Fibroblast of skin of abdomen (primary cell): ENCODE measurements around the gene CSNK1A1.
"Not testable (repeated sequence)": the region's sequence is repeated elsewhere in the genome, so short reads cannot be mapped to it uniquely, and the experiment has no call there.

Experiments used
- DNase-seq: peaks from one replicate; pipeline ENCODE4 v3.0.0-alpha.2; 2013

CSNK1A1 gene

GRCh38 chr5:149453618-149454415, 97.4 kb downstream of the CSNK1A1 start:
- DNase-seq: no peak

DNA sequence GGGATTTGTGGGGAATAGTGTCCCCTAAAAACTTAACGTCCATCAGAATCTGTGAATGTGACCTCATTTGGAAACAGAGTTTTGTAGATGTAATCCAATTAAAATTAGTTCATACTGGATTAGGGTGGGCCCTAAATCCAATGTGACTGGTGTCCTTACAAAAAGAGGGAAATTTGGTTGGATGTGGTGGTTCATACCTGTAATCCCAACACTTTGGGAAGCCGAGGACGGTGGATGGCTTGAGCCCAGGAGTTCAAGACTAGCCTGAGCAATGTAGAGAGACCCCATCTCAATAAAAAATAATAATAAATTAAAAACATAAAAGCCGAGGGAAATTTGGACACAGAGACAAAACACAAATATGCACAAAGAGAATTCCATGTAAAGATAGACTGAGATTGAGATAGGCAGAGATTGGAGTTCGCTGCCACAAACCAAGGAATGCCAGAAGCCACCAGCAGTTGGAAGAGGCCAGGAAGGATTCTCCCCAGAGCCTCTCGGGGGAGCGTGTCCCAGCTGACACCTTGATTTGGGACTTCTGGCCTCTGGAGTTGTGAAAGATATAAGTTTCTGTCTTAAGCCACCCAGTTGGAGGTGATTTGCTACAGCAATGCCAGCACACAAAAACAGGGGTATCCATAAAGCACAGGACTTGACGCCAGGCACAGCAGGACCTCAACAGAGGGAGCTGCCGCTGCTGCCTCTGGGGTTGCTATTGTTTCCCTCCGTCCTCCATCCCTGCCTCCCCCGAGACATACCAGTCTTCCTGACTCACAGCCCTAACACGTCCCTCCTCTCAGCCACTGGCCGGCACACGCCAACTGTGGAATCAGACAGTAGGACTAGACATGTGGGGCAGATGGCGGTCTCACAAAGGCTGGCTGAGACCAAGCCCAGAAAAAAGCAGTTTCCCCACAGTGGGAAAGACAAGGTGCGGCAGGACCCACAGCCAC, 98.3 kb downstream of the CSNK1A1 start:
- DNase-seq: peak; percentile 97

- no peak for DNase-seq
Measured at GRCh38 chr5:149452007-149452664, 99.1 kb downstream of the CSNK1A1 start.

DNA sequence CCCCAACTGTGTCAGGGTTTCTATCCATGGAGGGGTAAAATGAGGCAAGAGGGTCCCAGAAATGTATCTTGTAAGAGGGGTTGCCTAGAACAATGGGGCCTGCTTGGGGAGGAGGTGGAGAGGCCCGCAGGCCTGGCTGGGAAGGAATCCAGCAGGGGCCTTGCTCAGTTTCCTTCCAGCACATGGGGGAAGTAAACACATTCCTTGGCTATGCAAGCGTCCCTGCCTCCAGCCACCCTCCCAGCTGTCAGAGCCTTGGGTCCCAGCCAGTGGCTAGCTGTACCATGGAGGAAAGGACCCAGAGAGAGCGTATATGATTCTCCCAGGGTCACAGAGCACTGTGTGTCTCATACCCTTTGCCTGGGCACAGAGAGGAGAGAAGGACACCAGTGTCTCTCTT, 101.0 kb downstream of the CSNK1A1 start:
- peak; percentile 79 for DNase-seq

DNA sequence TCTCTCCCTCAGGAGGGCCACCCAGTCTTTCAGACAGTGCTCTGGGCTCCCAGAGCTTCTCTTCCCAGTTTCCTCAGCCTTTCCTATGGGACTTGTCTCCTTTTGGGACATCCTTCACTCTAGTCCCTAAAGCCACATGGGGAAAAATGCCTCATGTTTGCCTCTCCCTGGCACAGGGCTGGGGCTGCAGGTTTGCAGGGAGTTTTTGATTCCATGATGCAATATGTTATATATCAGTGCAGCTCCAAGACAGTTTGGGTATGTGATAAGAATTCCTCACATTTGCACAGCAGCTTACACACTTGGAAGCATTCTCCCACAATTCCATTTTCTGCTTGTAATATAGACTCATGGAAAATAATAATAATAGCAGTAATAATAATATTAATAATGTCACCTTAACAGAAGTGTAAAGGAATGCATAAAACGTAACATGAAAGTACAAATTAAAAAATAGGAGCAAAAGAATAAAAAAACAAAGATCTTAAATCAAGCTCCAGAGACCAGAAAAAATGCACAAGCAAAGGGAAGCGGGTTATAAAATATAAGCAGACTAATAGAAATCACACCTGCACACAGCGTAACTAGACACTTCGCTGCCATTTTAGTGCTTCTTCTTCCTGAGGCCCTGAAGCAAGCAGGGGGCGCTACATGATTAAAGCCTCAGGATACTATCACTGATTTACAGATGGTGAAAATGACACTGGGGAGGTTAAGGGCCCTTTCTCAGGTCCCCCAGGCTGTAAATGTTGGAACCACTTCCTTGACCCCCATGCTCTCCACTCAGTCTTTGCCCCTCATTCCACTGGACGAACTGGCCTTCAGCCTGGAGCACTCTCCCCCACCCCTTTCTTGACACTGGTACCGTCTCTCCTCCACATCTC, 102.2 kb downstream of the CSNK1A1 start:
- peak; percentile 49 for DNase-seq

DNA sequence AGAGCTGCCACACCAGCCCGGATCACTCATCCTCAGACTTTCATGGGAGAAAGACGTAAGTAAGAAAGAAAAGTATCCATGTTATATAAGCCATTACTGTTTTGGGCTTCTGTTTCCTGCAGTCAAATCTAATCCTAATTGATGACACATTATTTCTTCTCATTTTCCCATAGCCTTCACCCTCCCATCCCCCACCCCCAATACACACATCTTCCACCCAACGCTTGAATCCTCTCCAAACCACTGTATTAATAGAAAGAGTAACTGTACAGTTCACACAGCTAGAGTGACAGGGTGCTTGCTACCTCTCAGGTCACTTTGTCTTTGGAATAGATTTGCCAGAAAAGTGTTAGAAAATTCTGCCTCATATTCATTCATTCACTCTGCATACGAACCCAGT, 102.8 kb downstream of the CSNK1A1 start:
- peak; percentile 62 for DNase-seq

DNA sequence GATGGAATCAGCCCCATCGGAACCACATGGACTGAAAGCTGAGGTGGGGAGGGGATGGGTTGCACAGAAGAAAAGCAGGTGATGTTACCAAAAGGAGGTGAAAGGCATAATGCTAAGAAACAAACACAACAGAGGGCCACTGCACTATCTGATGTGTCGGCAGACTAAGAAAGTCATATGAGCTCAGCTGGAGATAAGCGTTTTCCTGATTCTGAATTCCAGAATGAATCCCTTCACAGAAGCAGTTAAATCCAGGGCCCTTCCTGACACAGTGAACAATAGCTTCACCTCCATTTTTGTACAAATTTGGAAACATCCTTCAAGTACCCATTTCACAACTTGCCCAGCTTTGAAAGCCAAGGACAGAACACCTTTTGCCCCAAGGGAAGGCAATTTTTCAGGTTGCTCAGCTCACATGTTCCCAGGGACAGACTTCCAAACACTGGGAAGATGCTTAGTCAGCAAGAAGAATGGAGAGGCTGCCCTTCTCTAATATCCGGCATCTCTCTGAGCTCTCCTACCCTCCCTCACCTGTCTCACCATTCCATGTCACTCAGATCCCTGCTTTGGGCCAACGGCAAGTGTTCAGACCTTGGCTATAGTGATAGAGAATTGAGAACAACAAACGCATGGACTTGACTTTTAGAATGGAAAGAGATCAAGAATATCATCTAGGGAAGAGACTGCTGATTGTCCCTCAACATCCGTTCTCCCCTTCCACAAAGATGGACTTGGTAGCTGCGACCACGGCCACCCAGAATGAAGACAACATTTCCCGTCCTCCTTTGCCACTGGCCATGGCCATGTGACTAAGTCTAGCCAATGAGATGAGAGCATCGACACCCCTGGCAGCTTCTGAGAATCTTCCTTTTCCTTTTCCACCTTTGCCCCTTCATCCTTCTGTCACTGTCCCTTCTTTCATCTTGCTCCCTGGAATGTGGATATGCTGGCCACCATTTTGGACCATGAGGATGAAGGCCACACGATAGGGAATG, 103.6 kb downstream of the CSNK1A1 start:
- DNase-seq: no peak

- not testable (repeated sequence) for DNase-seq
Measured at GRCh38 chr5:149446794-149447193, 104.4 kb downstream of the CSNK1A1 start.

- peak; percentile 99 for DNase-seq
Measured at GRCh38 chr5:149445739-149446369, 105.4 kb downstream of the CSNK1A1 start.

DNA sequence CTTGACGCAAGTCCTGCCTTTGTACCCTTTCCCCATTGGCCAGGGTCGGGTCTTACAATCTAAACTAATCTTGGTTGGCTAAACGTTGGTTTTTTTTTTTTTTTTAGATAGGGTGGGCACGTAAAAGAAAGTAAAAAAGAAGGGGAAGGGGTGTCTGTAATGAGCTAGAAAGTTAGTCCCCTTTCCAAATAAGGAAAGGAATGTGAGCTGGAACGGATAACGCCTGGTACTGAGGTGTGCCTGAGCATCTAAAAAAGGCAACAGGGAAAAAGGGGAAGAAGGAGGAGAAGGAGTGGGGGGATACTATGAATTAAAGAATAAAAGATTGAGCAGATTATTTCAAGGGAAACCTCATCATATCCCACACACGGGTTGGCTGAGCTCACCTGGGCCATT, 105.9 kb downstream of the CSNK1A1 start:
- DNase-seq: no peak

DNA sequence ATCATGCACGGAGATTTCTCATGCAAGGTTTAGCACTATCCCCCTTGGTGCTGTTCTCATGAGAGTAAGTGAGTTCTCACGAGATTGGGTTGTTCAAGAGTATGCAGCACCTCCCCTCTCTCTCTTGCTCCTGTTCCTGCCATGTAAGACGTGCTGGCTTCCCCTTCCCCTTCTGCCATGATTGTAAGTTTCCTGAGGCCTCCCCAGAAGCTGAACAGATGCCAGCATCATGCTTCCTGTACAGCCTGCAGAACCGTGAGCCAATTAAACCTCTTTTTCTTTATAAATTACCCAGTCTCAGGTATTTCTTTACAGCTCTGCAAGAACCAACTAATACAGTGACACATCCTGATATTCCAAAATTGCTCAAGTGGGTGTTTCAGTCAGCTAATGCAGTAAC, 106.8 kb downstream of the CSNK1A1 start:
- DNase-seq: not testable (repeated sequence)

DNA sequence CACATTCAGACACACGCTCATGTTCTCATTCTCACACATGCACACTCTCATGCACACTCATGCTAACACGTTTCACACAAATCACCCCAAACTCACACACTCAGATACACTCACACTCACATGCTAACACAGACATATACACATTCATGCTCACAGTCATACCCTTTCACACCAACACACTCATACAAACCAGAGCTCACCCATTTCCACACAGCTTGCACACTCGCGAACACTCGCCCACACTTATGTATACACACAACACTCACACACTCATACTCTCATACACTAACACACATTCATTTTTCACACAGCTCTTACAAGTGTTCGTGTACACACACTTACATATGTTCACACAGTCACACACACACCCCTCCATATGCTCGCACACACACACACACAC, 108.0 kb downstream of the CSNK1A1 start:
- no peak for DNase-seq

- peak; percentile 65 for DNase-seq
Measured at GRCh38 chr5:149442563-149443182, 108.6 kb downstream of the CSNK1A1 start.
